Endothelial cell of umbilical vein (primary cell): ENCODE results near the gene LPP. TPM values are rescaled to one million over a fixed set of nuclear protein-coding genes. Genes with fewer than 3 reads are reported as not detected.

Experiments used
- BruUV-seq: library from RNA; stranded (reverse); fragments of 400-500 nt; replicated peaks from 2 replicates; lab custom pipeline; 2021; lab: Mats Ljungman, UMichigan
- CTCF ChIA-PET: fragments of 300-600, 350-600 bp; sonication (Branson Sonifier 250); formaldehyde crosslinking; loops from one replicate; lab custom pipeline; 2021; ENCODE audit warnings: antibody characterized with exemption, inconsistent platforms; lab: Charles Lee
- POLR2A ChIA-PET: fragments of 300-600, 350-600 bp; sonication (Branson Sonifier 250); formaldehyde crosslinking; loops from one replicate; lab custom pipeline; 2021; ENCODE audit warnings: antibody characterized with exemption, inconsistent platforms; lab: Charles Lee
- DNase-seq: peaks from one replicate; pipeline ENCODE4 v3.0.0-alpha.2; 2011; ENCODE audit warnings: low read depth, low spot score
- FAIRE-seq: peaks from 2 replicates; lab custom pipeline; 2011; peaks lifted over from hg19 to GRCh38; lab: Jason Lieb, UNC
- H2AFZ ChIP-seq: 2 replicates; pipeline ENCODE4 v1.6.0; 2012; ENCODE audit warnings: low read depth, low read length, control low read depth, inconsistent platforms
- H3K27ac ChIP-seq: 2 replicates; pipeline ENCODE4 v1.5.1; 2011; ENCODE audit warnings: low read depth, mild to moderate bottlenecking, control low read depth, low read length, moderate library complexity; ENCODE audit not compliant: insufficient read depth
- H3K27me3 ChIP-seq, 2 experiments: 2 replicates each; pipeline versions ENCODE4 v1.6.0 to v1.6.1; 2011; ENCODE audit warnings: low read length in 2 of 2, mixed read lengths in 1 of 2; ENCODE audit not compliant: control insufficient read depth in 2 of 2, insufficient read depth in 2 of 2
- H3K36me3 ChIP-seq, 2 experiments: 2 replicates in 1 of 2; 3 replicates in 1 of 2; pipeline ENCODE4 v1.5.1; 2011; ENCODE audit warnings: low read length in 2 of 2, mild to moderate bottlenecking in 1 of 2, moderate library complexity in 1 of 2; ENCODE audit not compliant: control insufficient read depth in 2 of 2, insufficient read depth in 2 of 2; ENCODE audit errors: extremely low read depth in 1 of 2
- H3K4me1 ChIP-seq: 3 replicates; pipeline ENCODE4 v1.5.1; 2011; ENCODE audit warnings: mild to moderate bottlenecking, low read length; ENCODE audit not compliant: control insufficient read depth, insufficient read depth; ENCODE audit errors: extremely low read depth
- H3K4me2 ChIP-seq: 2 replicates; pipeline ENCODE4 v1.6.1; 2011; ENCODE audit warnings: low read length, control low read depth, mixed read lengths; ENCODE audit not compliant: insufficient read depth
- H3K4me3 ChIP-seq, 3 experiments: fragments of 200-600 bp in 1 of 3; sonication (generic), shearing (Covaris generic) in 1 of 3; replicated peaks in 1 of 3; 2 replicates each; pipeline ENCODE4 v1.5.1; 2011 to 2016; ENCODE audit warnings: control low read depth in 3 of 3, low read length in 3 of 3, mild to moderate bottlenecking in 2 of 3, inconsistent platforms in 1 of 3, low read depth in 1 of 3, moderate library complexity in 1 of 3; ENCODE audit not compliant: insufficient read depth in 1 of 3
- H3K79me2 ChIP-seq: 2 replicates; pipeline ENCODE4 v1.6.0; 2012; ENCODE audit warnings: low read length, inconsistent platforms; ENCODE audit not compliant: control insufficient read depth, insufficient read depth
- H3K9ac ChIP-seq: replicated peaks from 2 replicates; pipeline ENCODE3; 2011; ENCODE audit warnings: low read length, control low read depth; ENCODE audit not compliant: insufficient read depth; ENCODE audit errors: extremely low read depth
- H3K9me1 ChIP-seq: replicated peaks from 3 replicates; pipeline ENCODE4 v1.6.0; 2011; ENCODE audit warnings: mild to moderate bottlenecking, low read length; ENCODE audit not compliant: control insufficient read depth, insufficient read depth; ENCODE audit errors: extremely low read depth
- H3K9me3 ChIP-seq: replicated peaks from 2 replicates; pipeline ENCODE4 v1.5.1; 2012; ENCODE audit warnings: low read length, inconsistent platforms; ENCODE audit not compliant: control insufficient read depth, insufficient read depth
- H4K20me1 ChIP-seq: replicated peaks from 2 replicates; pipeline ENCODE3; 2011; ENCODE audit warnings: mild to moderate bottlenecking, low read length; ENCODE audit not compliant: control insufficient read depth, insufficient read depth; ENCODE audit errors: extremely low read depth
- EZH2 ChIP-seq: IDR thresholded peaks from 2 replicates; pipeline ENCODE4 v1.6.1; 2012; ENCODE audit warnings: borderline replicate concordance, low read depth, mild to moderate bottlenecking, moderate library complexity, low read length, inconsistent platforms; ENCODE audit not compliant: severe bottlenecking
- FOS ChIP-seq: IDR thresholded peaks from 2 replicates; pipeline ENCODE4 v1.6.1; 2011; ENCODE audit warnings: mild to moderate bottlenecking, low read length, moderate library complexity, borderline replicate concordance; ENCODE audit not compliant: insufficient read depth
- GATA2 ChIP-seq: IDR thresholded peaks from 2 replicates; pipeline ENCODE4 v1.7.0; 2011; ENCODE audit warnings: low read depth, mild to moderate bottlenecking, moderate library complexity, mixed read lengths, low read length; ENCODE audit not compliant: insufficient read length, insufficient read depth
- JUN ChIP-seq: IDR thresholded peaks from 2 replicates; pipeline ENCODE4 v1.6.1; 2011; ENCODE audit warnings: borderline replicate concordance, low read depth; ENCODE audit not compliant: insufficient read length, insufficient read depth
- MAX ChIP-seq: IDR thresholded peaks from 2 replicates; pipeline ENCODE4 v1.6.1; 2011; ENCODE audit not compliant: insufficient read depth, insufficient read length
- MYC ChIP-seq: IDR thresholded peaks from one replicate; pipeline ENCODE4 v1.6.1; 2011; ENCODE audit warnings: mild to moderate bottlenecking, low read depth, low read length
- POLR2A ChIP-seq: IDR thresholded peaks from 2 replicates; pipeline ENCODE4 v1.6.1; 2012; ENCODE audit warnings: low read depth, mild to moderate bottlenecking, control low read depth, low read length
- POLR2AphosphoS5 ChIP-seq: IDR thresholded peaks from 2 replicates; pipeline ENCODE4 v1.6.1; 2012; ENCODE audit warnings: low read depth, mild to moderate bottlenecking, control low read depth, low read length, moderate library complexity; ENCODE audit not compliant: insufficient read depth
- dilution Hi-C: fragments of 300-500 bp; cut with MboI; formaldehyde crosslinking; loops from one replicate; pipeline ENCODE4 v1.15.0; 2019; ENCODE audit warnings: low sequenced_read_pairs; ENCODE audit not compliant: extremely low pct_ligation_motif_present
- intact Hi-C: fragments of 100-400 bp; cut with micrococcal nuclease; formaldehyde crosslinking; loops from one replicate; pipeline ENCODE4 v1.10.0; 2022
- polyA plus RNA-seq, 4 experiments: library from polyadenylated mRNA; depleted of rRNA in 3 of 4; stranded (reverse) in 3 of 4; unstranded in 1 of 4; fragments of >200 nt; gene quantifications; 2 replicates each; pipeline versions ENCODE4 v1.2.1 to v1.2.3, GENCODE V29; 2011 to 2012; ENCODE audit warnings: missing spikeins in 1 of 4
- total RNA-seq: library from RNA; stranded (reverse); gene quantifications from 2 replicates; pipeline ENCODE4 v1.2.3, GENCODE V29; 2021
- TF ChIP-seq, protein P1 (sequence below), 2 donors: IDR thresholded peaks; 1 replicate in 1 of 2; 2 replicates in 1 of 2; pipeline ENCODE4 v1.5.1; 2011; ENCODE audit warnings: low read length in 2 of 2, mild to moderate bottlenecking in 2 of 2, moderate library complexity in 2 of 2, control low read depth in 1 of 2, inconsistent platforms in 1 of 2, low read depth in 1 of 2; ENCODE audit not compliant: insufficient read depth in 1 of 2; ENCODE audit errors: extremely low read depth in 1 of 2

Gene LPP
- total and polyA plus RNA-seq, 2 donors (not counting 3 experiments of a cell fraction or from before 2014, with no cell fraction given), result 16.9 to 153 TPM

GRCh38 chr3:188380722-188381121 lies 226.8 kb downstream of the LPP start:
- Histone ChIP-seq H3K9ac (no peak overlapping the region), H3K4me3 (no peak overlapping the region), H3K27ac (no peak overlapping the region), H3K4me2 (no peak overlapping the region), H3K4me1 (peaks cover 9% of the 10 kb centered on the region), H3K36me3 (no peaks in the 10 kb centered on the region), H3K9me3 (no peaks in the 10 kb centered on the region), H3K27me3 (no peaks in the 10 kb centered on the region), H3K79me2 (peaks cover 4% of the 10 kb centered on the region), H4K20me1 (no peaks in the 10 kb centered on the region), H2AFZ (no peak overlapping the region), H3K9me1 (no peaks in the 10 kb centered on the region)
- intact Hi-C loops, result no loop called here
- POLR2A ChIA-PET, result no interaction called here
- FAIRE-seq (no peak), DNase-seq (no peak)
- dilution Hi-C loops, result no loop called here
- CTCF ChIA-PET, result interaction anchor here (1.0 to 1.2 kb wide), 2 partner anchors 11 to 637 kb away, joined by 3 read pairs; no protein-coding TSS in a partner anchor
- TF ChIP-seq MYC (no peak), EZH2 (no peak), POLR2A (no peak), FOS (no peak), MAX (no peak), JUN (no peak), POLR2AphosphoS5 (no peak), GATA2 (no peak)
- TF ChIP-seq, protein P1, sequence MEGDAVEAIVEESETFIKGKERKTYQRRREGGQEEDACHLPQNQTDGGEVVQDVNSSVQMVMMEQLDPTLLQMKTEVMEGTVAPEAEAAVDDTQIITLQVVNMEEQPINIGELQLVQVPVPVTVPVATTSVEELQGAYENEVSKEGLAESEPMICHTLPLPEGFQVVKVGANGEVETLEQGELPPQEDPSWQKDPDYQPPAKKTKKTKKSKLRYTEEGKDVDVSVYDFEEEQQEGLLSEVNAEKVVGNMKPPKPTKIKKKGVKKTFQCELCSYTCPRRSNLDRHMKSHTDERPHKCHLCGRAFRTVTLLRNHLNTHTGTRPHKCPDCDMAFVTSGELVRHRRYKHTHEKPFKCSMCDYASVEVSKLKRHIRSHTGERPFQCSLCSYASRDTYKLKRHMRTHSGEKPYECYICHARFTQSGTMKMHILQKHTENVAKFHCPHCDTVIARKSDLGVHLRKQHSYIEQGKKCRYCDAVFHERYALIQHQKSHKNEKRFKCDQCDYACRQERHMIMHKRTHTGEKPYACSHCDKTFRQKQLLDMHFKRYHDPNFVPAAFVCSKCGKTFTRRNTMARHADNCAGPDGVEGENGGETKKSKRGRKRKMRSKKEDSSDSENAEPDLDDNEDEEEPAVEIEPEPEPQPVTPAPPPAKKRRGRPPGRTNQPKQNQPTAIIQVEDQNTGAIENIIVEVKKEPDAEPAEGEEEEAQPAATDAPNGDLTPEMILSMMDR (IDR thresholded peaks at IDR 0.05; ENCODE audit: extremely low read depth in 1 of 2, insufficient read depth in 1 of 2, low read depth in 1 of 2, low read length in 2 of 2), result no peak
- BruUV-seq, result no TSS peak
